Fibroblast of lung (primary cell): Measurements from ENCODE around the gene TEX2. TPM values are rescaled to one million over a fixed set of nuclear protein-coding genes. Genes with fewer than 3 reads are reported as not detected.
A peak's percentile ranks its signal among the peaks of the same experiment; 100 is the strongest.

Source experiments
- DNase-seq, 2 donors: peaks; one replicate each; pipeline versions ENCODE4 v3.0.0 to v3.0.0-alpha.2; 2010; ENCODE audit warnings: low read depth in 2 of 2
- H2AFZ ChIP-seq: 2 replicates; pipeline ENCODE4 v1.5.1; 2012; ENCODE audit warnings: low read length, control low read depth, inconsistent platforms
- H3K27ac ChIP-seq: 2 replicates; pipeline ENCODE4 v1.5.1; 2011; ENCODE audit warnings: low read length, control low read depth; ENCODE audit not compliant: insufficient read depth
- H3K27me3 ChIP-seq: 2 replicates; pipeline ENCODE4 v1.5.1; 2011; ENCODE audit warnings: mild to moderate bottlenecking, low read length; ENCODE audit not compliant: control insufficient read depth, insufficient read depth
- H3K36me3 ChIP-seq: 2 replicates; pipeline ENCODE4 v1.5.1; 2011; ENCODE audit warnings: low read length; ENCODE audit not compliant: control insufficient read depth, insufficient read depth
- H3K4me1 ChIP-seq: 2 replicates; pipeline ENCODE4 v1.5.1; 2011; ENCODE audit warnings: low read length; ENCODE audit not compliant: control insufficient read depth, insufficient read depth; ENCODE audit errors: extremely low read depth
- H3K4me2 ChIP-seq: 2 replicates; pipeline ENCODE4 v1.5.1; 2011; ENCODE audit warnings: low read length, control low read depth; ENCODE audit not compliant: insufficient read depth; ENCODE audit errors: extremely low read depth
- H3K4me3 ChIP-seq, 4 experiments: fragments of 200-600 bp in 1 of 4; sonication (generic) in 1 of 4; replicated peaks in 1 of 4; 2 replicates each; pipeline ENCODE4 v1.5.1; 2011 to 2016; ENCODE audit warnings: low read length in 4 of 4, low read depth in 3 of 4, mild to moderate bottlenecking in 3 of 4, control low read depth in 2 of 4, inconsistent platforms in 1 of 4, mixed read lengths in 1 of 4; ENCODE audit not compliant: insufficient read depth in 1 of 4; ENCODE audit errors: control extremely low read depth in 1 of 4
- H3K79me2 ChIP-seq: 2 replicates; pipeline ENCODE4 v1.5.1; 2012; ENCODE audit warnings: mild to moderate bottlenecking, low read length, inconsistent platforms; ENCODE audit not compliant: control insufficient read depth, insufficient read depth
- H3K9ac ChIP-seq: 2 replicates; pipeline ENCODE4 v1.5.1; 2011; ENCODE audit warnings: mild to moderate bottlenecking, low read length, control low read depth; ENCODE audit not compliant: insufficient read depth
- H3K9me3 ChIP-seq: 2 replicates; pipeline ENCODE4 v1.5.1; 2012; ENCODE audit warnings: low read depth, low read length; ENCODE audit not compliant: control insufficient read depth, insufficient read depth
- H4K20me1 ChIP-seq: 2 replicates; pipeline ENCODE4 v1.5.1; 2011; ENCODE audit warnings: low read length; ENCODE audit not compliant: control insufficient read depth, insufficient read depth; ENCODE audit errors: extremely low read depth
- CTCF ChIP-seq, 2 donors: IDR thresholded peaks in 1 of 2; conservative IDR thresholded peaks in 1 of 2; 1 replicate in 1 of 2; 2 replicates in 1 of 2; pipeline ENCODE4 v1.5.1; 2011 to 2012; ENCODE audit warnings: low read length in 2 of 2, control low read depth in 1 of 2, inconsistent platforms in 1 of 2, low read depth in 1 of 2, mild to moderate bottlenecking in 1 of 2
- EZH2 ChIP-seq: IDR thresholded peaks from 2 replicates; pipeline ENCODE4 v1.5.1; 2012; ENCODE audit warnings: low read length, control low read depth, mild to moderate bottlenecking; ENCODE audit errors: missing control alignments
- polyA plus RNA-seq, 2 donors: library from polyadenylated mRNA; depleted of rRNA in 1 of 2; stranded (reverse) in 1 of 2; unstranded in 1 of 2; fragments of >200 nt; gene quantifications; 2 replicates each; pipeline ENCODE4 v1.2.1, GENCODE V29; 2011 to 2012; ENCODE audit warnings: missing spikeins in 1 of 2
- total RNA-seq: library from RNA; depleted of rRNA; stranded (reverse); fragments of >200 nt; gene quantifications from 2 replicates; pipeline ENCODE4 v1.2.1, GENCODE V29; 2014

The TEX2 gene
- total and polyA plus RNA-seq, 2 donors (not counting 1 experiment from before 2014, with no cell fraction given), result 18.6 to 33.4 TPM

GRCh38 chr17:64291268-64291851 is 28.3 kb upstream of the TEX2 start:
- TF ChIP-seq EZH2 (no peak), CTCF (conservative IDR thresholded peaks at IDR 0.05 in 1 of 2, IDR thresholded peaks at IDR 0.05 in 1 of 2; ENCODE audit: low read depth in 1 of 2, low read length in 2 of 2) (peak; percentile 25 to 43)
- no peak overlapping the region for H3K4me3 ChIP-seq
- DNase-seq, result no peak
- no peaks in the 10 kb centered on the region for H3K79me2 ChIP-seq
- H3K27me3 ChIP-seq, result peaks cover 3% of the 10 kb centered on the region
- no peaks in the 10 kb centered on the region for H3K4me1 ChIP-seq
- no peak overlapping the region for H3K4me2 ChIP-seq
- no peaks in the 10 kb centered on the region for H4K20me1 ChIP-seq
- no peak overlapping the region for H3K9ac ChIP-seq
- H3K36me3 ChIP-seq, result no peaks in the 10 kb centered on the region
- no peak overlapping the region for H3K27ac ChIP-seq
- no peak overlapping the region for H2AFZ ChIP-seq
- no peaks in the 10 kb centered on the region for H3K9me3 ChIP-seq

GRCh38 chr17:64289741-64290141 is 26.7 kb upstream of the TEX2 start:
- Histone ChIP-seq H3K27me3 (peaks cover 3% of the 10 kb centered on the region), H3K79me2 (no peaks in the 10 kb centered on the region), H2AFZ (no peak overlapping the region), H3K4me3 (no peak overlapping the region), H3K36me3 (no peaks in the 10 kb centered on the region), H3K9ac (no peak overlapping the region), H3K4me2 (no peak overlapping the region), H3K27ac (no peak overlapping the region), H4K20me1 (no peaks in the 10 kb centered on the region), H3K9me3 (no peaks in the 10 kb centered on the region), H3K4me1 (no peaks in the 10 kb centered on the region)
- no peak for TF ChIP-seq CTCF (conservative IDR thresholded peaks at IDR 0.05 in 1 of 2, IDR thresholded peaks at IDR 0.05 in 1 of 2; ENCODE audit: low read depth in 1 of 2, low read length in 2 of 2)
- TF ChIP-seq EZH2, result no peak
- DNase-seq, result no peak

GRCh38 chr17:64282753-64283080 is 19.7 kb upstream of the TEX2 start:
- H4K20me1 ChIP-seq, result no peaks in the 10 kb centered on the region
- no peak for DNase-seq
- no peak for TF ChIP-seq CTCF (conservative IDR thresholded peaks at IDR 0.05 in 1 of 2, IDR thresholded peaks at IDR 0.05 in 1 of 2; ENCODE audit: low read depth in 1 of 2, low read length in 2 of 2)
- no peak for TF ChIP-seq EZH2

More at GRCh38 chr17:64282753-64283080, 19.7 kb upstream of the TEX2 start:
- no peaks in the 10 kb centered on the region for H3K36me3 ChIP-seq
- no peak overlapping the region for H3K4me2 ChIP-seq
- H3K4me3 ChIP-seq, result no peak overlapping the region
- H3K27me3 ChIP-seq, result no peaks in the 10 kb centered on the region
- H3K9me3 ChIP-seq, result no peaks in the 10 kb centered on the region
- no peak overlapping the region for H2AFZ ChIP-seq
- H3K4me1 ChIP-seq, result no peaks in the 10 kb centered on the region
- no peak overlapping the region for H3K9ac ChIP-seq
- H3K27ac ChIP-seq, result no peak overlapping the region
- no peaks in the 10 kb centered on the region for H3K79me2 ChIP-seq
